OCI-LY1 (cell line): ENCODE data around the gene CRYBG2.

Source experiments
- CTCF ChIP-seq: fragments of 200-600 bp; sonication (generic), shearing (Covaris generic); IDR thresholded peaks from 2 replicates; pipeline ENCODE4 v1.5.1; 2017; ENCODE audit warnings: mild to moderate bottlenecking, antibody characterized with exemption, low read length, moderate library complexity, mixed read lengths
- EZH2 ChIP-seq: fragments of 200-600 bp; sonication (generic), shearing (Covaris generic); IDR thresholded peaks from 2 replicates; pipeline ENCODE4 v1.8.0; 2017; ENCODE audit warnings: borderline replicate concordance, mixed run types, mild to moderate bottlenecking, antibody characterized with exemption, low read length, moderate library complexity, mixed read lengths

- TF ChIP-seq CTCF (no peak), EZH2 (no peak)
These were observed 36.2 kb downstream of the CRYBG2 start, which contains the start of gene CD52 for GRCh38 chr1:26317612-26318337.
